Skin epidermis (tissue), 12 donors: ENCODE results near the gene MCAM.

Experiments
- H3K27ac ChIP-seq, 21 experiments: fragments of 200-600 bp; sonication (generic) in 11 of 21; one replicate each; pipeline ENCODE4 v1.5.0; 2020; ENCODE audit warnings: mild to moderate bottlenecking in 3 of 21, inconsistent platforms in 2 of 21, moderate library complexity in 2 of 21
- H3K4me3 ChIP-seq, 7 experiments: fragments of 200-600 bp; sonication (generic) in 2 of 7; one replicate each; pipeline ENCODE4 v1.5.0; 2020; ENCODE audit warnings: inconsistent platforms in 2 of 7, mild to moderate bottlenecking in 2 of 7, moderate library complexity in 1 of 7

Gene MCAM

GRCh38 chr11:119285431-119285830 lies 31.5 kb downstream of the MCAM start:
- no peak overlapping the region for H3K27ac ChIP-seq

GRCh38 chr11:119284344-119285157 lies 32.4 kb downstream of the MCAM start:
- peak overlapping the region in 1 of 21 experiments; percentile 10 for H3K27ac ChIP-seq
- no peak overlapping the region for H3K4me3 ChIP-seq

More at GRCh38 chr11:119285431-119285830, 31.5 kb downstream of the MCAM start:
- no peak overlapping the region for H3K4me3 ChIP-seq

- Histone ChIP-seq H3K27ac (no peak overlapping the region), H3K4me3 (no peak overlapping the region)
Measured at GRCh38 chr11:119282495-119282894, 34.4 kb downstream of the MCAM start.

GRCh38 chr11:119277660-119278059 lies 39.3 kb downstream of the MCAM start:
- no peak overlapping the region for H3K27ac ChIP-seq

GRCh38 chr11:119273721-119274120 lies 43.2 kb downstream of the MCAM start:
- H3K27ac ChIP-seq, result no peak overlapping the region
- H3K4me3 ChIP-seq, result no peak overlapping the region

More at GRCh38 chr11:119277660-119278059, 39.3 kb downstream of the MCAM start:
- no peak overlapping the region for H3K4me3 ChIP-seq

- no peak overlapping the region for H3K4me3 ChIP-seq
- no peak overlapping the region for H3K27ac ChIP-seq
Measured at GRCh38 chr11:119267645-119268044, 49.3 kb downstream of the MCAM start.

GRCh38 chr11:119266517-119267255 lies 50.2 kb downstream of the MCAM start:
- no peak overlapping the region for H3K4me3 ChIP-seq

GRCh38 chr11:119266063-119266462 lies 50.9 kb downstream of the MCAM start:
- H3K4me3 ChIP-seq, result no peak overlapping the region
- H3K27ac ChIP-seq, result no peak overlapping the region

More at GRCh38 chr11:119266517-119267255, 50.2 kb downstream of the MCAM start:
- H3K27ac ChIP-seq, result no peak overlapping the region

GRCh38 chr11:119263352-119263940 lies 53.5 kb downstream of the MCAM start:
- Histone ChIP-seq H3K27ac (peak overlapping the region in 7 of 21 experiments; percentile 0 to 63 (median 23)), H3K4me3 (no peak overlapping the region)

- peak overlapping the region in 7 of 21 experiments; percentile 0 to 63 (median 23) for H3K27ac ChIP-seq
Measured at GRCh38 chr11:119262668-119263351, 54.1 kb downstream of the MCAM start.

GRCh38 chr11:119258983-119259382 lies 57.9 kb downstream of the MCAM start:
- H3K4me3 ChIP-seq, result no peak overlapping the region
- H3K27ac ChIP-seq, result no peak overlapping the region

More at GRCh38 chr11:119262668-119263351, 54.1 kb downstream of the MCAM start:
- H3K4me3 ChIP-seq, result no peak overlapping the region
